ENCODE data around the gene ITPKC.

- no peak for TF ChIP-seq CTCF (conservative IDR thresholded peaks at IDR 0.05; ENCODE audit: low read length)
- no peak for TF ChIP-seq EZH2phosphoT487 (IDR thresholded peaks at IDR 0.05; ENCODE audit: borderline replicate concordance)
These were observed 45.5 kb upstream of the ITPKC start for GRCh38 chr19:40671404-40671803.
